Mesendoderm (in vitro differentiated cells): Measurements from ENCODE around the gene SPECC1L.

Experiments
- DNase-seq: peaks from one replicate; pipeline ENCODE4 v3.0.0; 2013
- H2AK5ac ChIP-seq: 2 replicates; pipeline ENCODE4 v1.6.1; 2013; ENCODE audit warnings: low read length, inconsistent platforms
- H2BK120ac ChIP-seq: 2 replicates; pipeline ENCODE4 v1.6.1; 2013; ENCODE audit warnings: low read depth, mild to moderate bottlenecking, low read length, moderate library complexity, mixed read lengths
- H2BK15ac ChIP-seq: replicated peaks from 2 replicates; pipeline ENCODE4 v1.6.1; 2013; ENCODE audit warnings: low read depth, mild to moderate bottlenecking, moderate library complexity
- H2BK5ac ChIP-seq: 2 replicates; pipeline ENCODE4 v1.6.1; 2013; ENCODE audit warnings: low read length, inconsistent platforms
- H3K18ac ChIP-seq: 2 replicates; pipeline ENCODE4 v1.6.1; 2013; ENCODE audit warnings: mild to moderate bottlenecking, low read length, mixed read lengths
- H3K23ac ChIP-seq: one replicate; pipeline ENCODE4 v1.6.1; 2013; ENCODE audit warnings: low read length
- H3K27ac ChIP-seq: 2 replicates; pipeline ENCODE4 v1.5.1; 2013; ENCODE audit warnings: low read depth, mild to moderate bottlenecking, inconsistent platforms, low read length, moderate library complexity
- H3K27me3 ChIP-seq: 2 replicates; pipeline ENCODE4 v1.6.1; 2013; ENCODE audit warnings: low read length, control low read depth, mild to moderate bottlenecking, inconsistent platforms; ENCODE audit not compliant: insufficient read depth, poor library complexity
- H3K36me3 ChIP-seq: 2 replicates; pipeline ENCODE4 v1.6.1; 2013; ENCODE audit warnings: low read length, inconsistent platforms; ENCODE audit not compliant: control insufficient read depth, insufficient read depth
- H3K4ac ChIP-seq: one replicate; pipeline ENCODE4 v1.6.1; 2013; ENCODE audit warnings: low read depth, mild to moderate bottlenecking, low read length, moderate library complexity
- H3K4me1 ChIP-seq: 2 replicates; pipeline ENCODE4 v1.6.1; 2013; ENCODE audit warnings: low read depth, low read length, inconsistent platforms; ENCODE audit not compliant: control insufficient read depth
- H3K4me2 ChIP-seq: 2 replicates; pipeline ENCODE4 v1.6.1; 2013; ENCODE audit warnings: low read length
- H3K4me3 ChIP-seq: 2 replicates; pipeline ENCODE4 v1.5.1; 2013; ENCODE audit warnings: mild to moderate bottlenecking, low read length
- H3K56ac ChIP-seq: one replicate; pipeline ENCODE4 v1.6.1; 2013; ENCODE audit warnings: low read length
- H3K79me1 ChIP-seq: 2 replicates; pipeline ENCODE4 v1.6.1; 2013; ENCODE audit warnings: low read length, inconsistent platforms
- H3K79me2 ChIP-seq: 2 replicates; pipeline ENCODE4 v1.6.1; 2013; ENCODE audit warnings: mild to moderate bottlenecking, low read length; ENCODE audit not compliant: control insufficient read depth, insufficient read depth
- H3K9ac ChIP-seq: 2 replicates; pipeline ENCODE4 v1.6.1; 2013; ENCODE audit warnings: low read length, inconsistent platforms
- H4K5ac ChIP-seq: one replicate; pipeline ENCODE4 v1.6.1; 2013; ENCODE audit warnings: low read length
- H4K8ac ChIP-seq: one replicate; pipeline ENCODE4 v1.6.1; 2013; ENCODE audit warnings: low read depth, mild to moderate bottlenecking, control low read depth, low read length, moderate library complexity
- WGBS: extraction: QIAGEN DNeasy Blood & Tissue Kit; methylation state at CpG from one replicate; pipeline ENCODE4 v1.1.7; 2013; ENCODE audit warnings: low lambda C conversion rate, missing lambda C conversion rate; ENCODE audit not compliant: insufficient coverage; ENCODE audit errors: extremely low coverage; 5-methylcytosine and 5-hydroxymethylcytosine counted together

SPECC1L gene

GRCh38 chr22:24413736-24414385, 143.2 kb downstream of the SPECC1L start:
- no peak overlapping the region for H3K18ac ChIP-seq
- H3K27ac ChIP-seq: no peak overlapping the region
- H3K9ac ChIP-seq: no peak overlapping the region
- H2BK15ac ChIP-seq: no peak overlapping the region
- no peaks in the 10 kb centered on the region for H3K27me3 ChIP-seq
- H2AK5ac ChIP-seq: no peak overlapping the region
- no peak for DNase-seq
- H3K79me2 ChIP-seq: no peaks in the 10 kb centered on the region
- H4K8ac ChIP-seq: no peak overlapping the region
- no CpG with 5 or more reads among the region's 18 CpGs for WGBS
- no peaks in the 10 kb centered on the region for H3K4me1 ChIP-seq
- H3K4me2 ChIP-seq: no peak overlapping the region
- peaks cover 6% of the 10 kb centered on the region for H3K36me3 ChIP-seq
- H2BK120ac ChIP-seq: no peak overlapping the region
- H3K79me1 ChIP-seq: no peaks in the 10 kb centered on the region
- H3K4ac ChIP-seq: no peak overlapping the region
- H4K5ac ChIP-seq: no peak overlapping the region
- no peak overlapping the region for H2BK5ac ChIP-seq
- no peak overlapping the region for H3K56ac ChIP-seq
- H3K23ac ChIP-seq: no peak overlapping the region
- H3K4me3 ChIP-seq: no peak overlapping the region

- Histone ChIP-seq H3K4me1 (no peaks in the 10 kb centered on the region), H3K79me1 (no peaks in the 10 kb centered on the region), H3K79me2 (no peaks in the 10 kb centered on the region), H3K9ac (no peak overlapping the region), H3K4ac (no peak overlapping the region), H3K18ac (no peak overlapping the region), H3K27me3 (no peaks in the 10 kb centered on the region), H3K23ac (no peak overlapping the region), H2BK120ac (no peak overlapping the region), H3K4me3 (no peak overlapping the region), H4K8ac (no peak overlapping the region), H2AK5ac (no peak overlapping the region), H3K27ac (no peak overlapping the region), H3K56ac (no peak overlapping the region), H3K36me3 (peaks cover 6% of the 10 kb centered on the region), H2BK15ac (no peak overlapping the region), H2BK5ac (no peak overlapping the region), H3K4me2 (no peak overlapping the region), H4K5ac (no peak overlapping the region)
- no peak for DNase-seq
- no CpG with 5 or more reads among the region's 21 CpGs for WGBS
These were observed 143.9 kb downstream of the SPECC1L start for GRCh38 chr22:24414523-24414922.

- no peaks in the 10 kb centered on the region for H3K79me1 ChIP-seq
- H3K27ac ChIP-seq: no peak overlapping the region
- H3K27me3 ChIP-seq: no peaks in the 10 kb centered on the region
- H3K4me3 ChIP-seq: no peak overlapping the region
- H3K23ac ChIP-seq: no peak overlapping the region
- no peak overlapping the region for H2BK5ac ChIP-seq
- H3K9ac ChIP-seq: no peak overlapping the region
- peaks cover 6% of the 10 kb centered on the region for H3K36me3 ChIP-seq
- no peak overlapping the region for H4K8ac ChIP-seq
- no peak overlapping the region for H2AK5ac ChIP-seq
- H3K4ac ChIP-seq: no peak overlapping the region
- H3K79me2 ChIP-seq: no peaks in the 10 kb centered on the region
- H2BK15ac ChIP-seq: no peak overlapping the region
- no peak overlapping the region for H3K4me2 ChIP-seq
- H4K5ac ChIP-seq: no peak overlapping the region
- no peak overlapping the region for H3K18ac ChIP-seq
- no peak overlapping the region for H3K56ac ChIP-seq
- no peaks in the 10 kb centered on the region for H3K4me1 ChIP-seq
- WGBS: no CpG with 5 or more reads among the region's 26 CpGs
- DNase-seq: no peak
- no peak overlapping the region for H2BK120ac ChIP-seq
These were observed 144.6 kb downstream of the SPECC1L start for GRCh38 chr22:24414984-24415945.

- Histone ChIP-seq H2AK5ac (no peak overlapping the region), H3K9ac (no peak overlapping the region), H2BK15ac (no peak overlapping the region), H2BK120ac (no peak overlapping the region), H4K5ac (no peak overlapping the region), H3K4me3 (no peak overlapping the region), H3K27me3 (no peaks in the 10 kb centered on the region), H2BK5ac (no peak overlapping the region), H3K18ac (no peak overlapping the region), H3K56ac (no peak overlapping the region), H3K4ac (no peak overlapping the region), H3K36me3 (peaks cover 6% of the 10 kb centered on the region), H3K79me1 (no peaks in the 10 kb centered on the region), H3K79me2 (no peaks in the 10 kb centered on the region), H3K4me2 (no peak overlapping the region), H3K23ac (no peak overlapping the region), H3K27ac (no peak overlapping the region), H4K8ac (no peak overlapping the region), H3K4me1 (no peaks in the 10 kb centered on the region)
- no peak for DNase-seq
- no CpG with 5 or more reads among the region's 8 CpGs for WGBS
These were observed 145.5 kb downstream of the SPECC1L start for GRCh38 chr22:24416095-24416494.

GRCh38 chr22:24416611-24417010, 146.0 kb downstream of the SPECC1L start:
- Histone ChIP-seq H3K27ac (no peak overlapping the region), H2AK5ac (no peak overlapping the region), H3K79me1 (no peaks in the 10 kb centered on the region), H3K36me3 (peaks cover 5% of the 10 kb centered on the region), H3K4ac (no peak overlapping the region), H2BK15ac (no peak overlapping the region), H3K4me1 (no peaks in the 10 kb centered on the region), H3K56ac (no peak overlapping the region), H2BK120ac (no peak overlapping the region), H3K23ac (no peak overlapping the region), H3K9ac (no peak overlapping the region), H3K4me2 (no peak overlapping the region), H2BK5ac (no peak overlapping the region), H4K8ac (no peak overlapping the region), H3K79me2 (no peaks in the 10 kb centered on the region), H3K18ac (no peak overlapping the region), H3K27me3 (no peaks in the 10 kb centered on the region), H4K5ac (no peak overlapping the region), H3K4me3 (no peak overlapping the region)
- WGBS: no CpG with 5 or more reads among the region's 6 CpGs
- DNase-seq: no peak
